ENCODE results near the gene GPR137C. TPM values are rescaled to one million over a fixed set of nuclear protein-coding genes. Genes with fewer than 3 reads are reported as not detected.

GPR137C gene
- total RNA-seq, 1 donor from 2014 or later, result 1.6 TPM

- H3K36me3 ChIP-seq (ENCODE audit: control insufficient read depth in 3 of 3, insufficient read depth in 3 of 3, low read length in 3 of 3), result no peaks in the 10 kb centered on the region
- H3K9me3 ChIP-seq (ENCODE audit: control insufficient read depth in 3 of 3, low read length in 3 of 3), result no peaks in the 10 kb centered on the region
- H3K27me3 ChIP-seq (ENCODE audit: control insufficient read depth in 3 of 3, insufficient read depth in 3 of 3, low read length in 3 of 3), result no peaks in the 10 kb centered on the region
- H3K9ac ChIP-seq (ENCODE audit: low read depth in 1 of 3, low read length in 3 of 3), result no peak overlapping the region
- no peaks in the 10 kb centered on the region for H3K4me1 ChIP-seq (ENCODE audit: control insufficient read depth in 3 of 3, insufficient read depth in 3 of 3, low read length in 3 of 3)
- no peak overlapping the region for H3K27ac ChIP-seq (ENCODE audit: low read depth, low read length)
- H3K4me3 ChIP-seq (ENCODE audit: low read length in 3 of 3), result no peak overlapping the region
Observed at GRCh38 chr14:52602131-52602530, 49.5 kb downstream of the GPR137C start.

- Histone ChIP-seq H3K36me3 (ENCODE audit: control insufficient read depth in 3 of 3, insufficient read depth in 3 of 3, low read length in 3 of 3) (no peaks in the 10 kb centered on the region), H3K27ac (ENCODE audit: low read depth, low read length) (no peak overlapping the region), H3K4me1 (ENCODE audit: control insufficient read depth in 3 of 3, insufficient read depth in 3 of 3, low read length in 3 of 3) (no peaks in the 10 kb centered on the region), H3K9ac (ENCODE audit: low read depth in 1 of 3, low read length in 3 of 3) (no peak overlapping the region), H3K27me3 (ENCODE audit: control insufficient read depth in 3 of 3, insufficient read depth in 3 of 3, low read length in 3 of 3) (no peaks in the 10 kb centered on the region), H3K4me3 (ENCODE audit: low read length in 3 of 3) (no peak overlapping the region), H3K9me3 (ENCODE audit: control insufficient read depth in 3 of 3, low read length in 3 of 3) (no peaks in the 10 kb centered on the region)
Observed at GRCh38 chr14:52607061-52607460, 54.4 kb downstream of the GPR137C start.

GRCh38 chr14:52609445-52610044 is 56.9 kb downstream of the GPR137C start:
- no peaks in the 10 kb centered on the region for H3K9me3 ChIP-seq (ENCODE audit: control insufficient read depth in 3 of 3, low read length in 3 of 3)
- H3K4me3 ChIP-seq (ENCODE audit: low read length in 3 of 3), result no peak overlapping the region
- no peak overlapping the region for H3K27ac ChIP-seq (ENCODE audit: low read depth, low read length)
- no peaks in the 10 kb centered on the region for H3K4me1 ChIP-seq (ENCODE audit: control insufficient read depth in 3 of 3, insufficient read depth in 3 of 3, low read length in 3 of 3)
- no peaks in the 10 kb centered on the region for H3K36me3 ChIP-seq (ENCODE audit: control insufficient read depth in 3 of 3, insufficient read depth in 3 of 3, low read length in 3 of 3)
- no peak overlapping the region for H3K9ac ChIP-seq (ENCODE audit: low read depth in 1 of 3, low read length in 3 of 3)
- no peaks in the 10 kb centered on the region for H3K27me3 ChIP-seq (ENCODE audit: control insufficient read depth in 3 of 3, insufficient read depth in 3 of 3, low read length in 3 of 3)

GRCh38 chr14:52610187-52610586 is 57.6 kb downstream of the GPR137C start:
- Histone ChIP-seq H3K9me3 (ENCODE audit: control insufficient read depth in 3 of 3, low read length in 3 of 3) (no peaks in the 10 kb centered on the region), H3K4me3 (ENCODE audit: low read length in 3 of 3) (no peak overlapping the region), H3K27ac (ENCODE audit: low read depth, low read length) (no peak overlapping the region), H3K27me3 (ENCODE audit: control insufficient read depth in 3 of 3, insufficient read depth in 3 of 3, low read length in 3 of 3) (no peaks in the 10 kb centered on the region), H3K4me1 (ENCODE audit: control insufficient read depth in 3 of 3, insufficient read depth in 3 of 3, low read length in 3 of 3) (no peaks in the 10 kb centered on the region), H3K36me3 (ENCODE audit: control insufficient read depth in 3 of 3, insufficient read depth in 3 of 3, low read length in 3 of 3) (no peaks in the 10 kb centered on the region), H3K9ac (ENCODE audit: low read depth in 1 of 3, low read length in 3 of 3) (no peak overlapping the region)

GRCh38 chr14:52618602-52619001 is 66.0 kb downstream of the GPR137C start:
- Histone ChIP-seq H3K4me3 (ENCODE audit: low read length in 3 of 3) (no peak overlapping the region), H3K4me1 (ENCODE audit: control insufficient read depth in 3 of 3, insufficient read depth in 3 of 3, low read length in 3 of 3) (no peaks in the 10 kb centered on the region), H3K9ac (ENCODE audit: low read depth in 1 of 3, low read length in 3 of 3) (no peak overlapping the region), H3K27ac (ENCODE audit: low read depth, low read length) (no peak overlapping the region), H3K9me3 (ENCODE audit: control insufficient read depth in 3 of 3, low read length in 3 of 3) (no peaks in the 10 kb centered on the region), H3K27me3 (ENCODE audit: control insufficient read depth in 3 of 3, insufficient read depth in 3 of 3, low read length in 3 of 3) (no peaks in the 10 kb centered on the region), H3K36me3 (ENCODE audit: control insufficient read depth in 3 of 3, insufficient read depth in 3 of 3, low read length in 3 of 3) (no peaks in the 10 kb centered on the region)

- Histone ChIP-seq H3K9me3 (ENCODE audit: control insufficient read depth in 3 of 3, low read length in 3 of 3) (no peaks in the 10 kb centered on the region), H3K27me3 (ENCODE audit: control insufficient read depth in 3 of 3, insufficient read depth in 3 of 3, low read length in 3 of 3) (no peaks in the 10 kb centered on the region), H3K27ac (ENCODE audit: low read depth, low read length) (no peak overlapping the region), H3K4me3 (ENCODE audit: low read length in 3 of 3) (no peak overlapping the region), H3K4me1 (ENCODE audit: control insufficient read depth in 3 of 3, insufficient read depth in 3 of 3, low read length in 3 of 3) (no peaks in the 10 kb centered on the region), H3K9ac (ENCODE audit: low read depth in 1 of 3, low read length in 3 of 3) (no peak overlapping the region), H3K36me3 (ENCODE audit: control insufficient read depth in 3 of 3, insufficient read depth in 3 of 3, low read length in 3 of 3) (no peaks in the 10 kb centered on the region)
Observed at GRCh38 chr14:52619687-52620086, 67.1 kb downstream of the GPR137C start.

GRCh38 chr14:52640137-52640536 is 87.5 kb downstream of the GPR137C start:
- no peaks in the 10 kb centered on the region for H3K27me3 ChIP-seq (ENCODE audit: control insufficient read depth in 3 of 3, insufficient read depth in 3 of 3, low read length in 3 of 3)
- no peak overlapping the region for H3K4me3 ChIP-seq (ENCODE audit: low read length in 3 of 3)
- no peak overlapping the region for H3K27ac ChIP-seq (ENCODE audit: low read depth, low read length)
- no peaks in the 10 kb centered on the region for H3K4me1 ChIP-seq (ENCODE audit: control insufficient read depth in 3 of 3, insufficient read depth in 3 of 3, low read length in 3 of 3)
- peaks cover 0 to 4% (median 0%) of the 10 kb centered on the region in 3 donors for H3K9me3 ChIP-seq (ENCODE audit: control insufficient read depth in 3 of 3, low read length in 3 of 3)
- H3K9ac ChIP-seq (ENCODE audit: low read depth in 1 of 3, low read length in 3 of 3), result no peak overlapping the region
- H3K36me3 ChIP-seq (ENCODE audit: control insufficient read depth in 3 of 3, insufficient read depth in 3 of 3, low read length in 3 of 3), result peaks cover 4 to 16% (median 10%) of the 10 kb centered on the region in 3 donors

GRCh38 chr14:52641745-52642144 is 89.1 kb downstream of the GPR137C start:
- Histone ChIP-seq H3K4me1 (ENCODE audit: control insufficient read depth in 3 of 3, insufficient read depth in 3 of 3, low read length in 3 of 3) (no peaks in the 10 kb centered on the region), H3K36me3 (ENCODE audit: control insufficient read depth in 3 of 3, insufficient read depth in 3 of 3, low read length in 3 of 3) (peaks cover 4 to 20% (median 17%) of the 10 kb centered on the region in 3 donors), H3K9ac (ENCODE audit: low read depth in 1 of 3, low read length in 3 of 3) (no peak overlapping the region), H3K27ac (ENCODE audit: low read depth, low read length) (no peak overlapping the region), H3K9me3 (ENCODE audit: control insufficient read depth in 3 of 3, low read length in 3 of 3) (peaks cover 0 to 4% (median 0%) of the 10 kb centered on the region in 3 donors), H3K4me3 (ENCODE audit: low read length in 3 of 3) (no peak overlapping the region), H3K27me3 (ENCODE audit: control insufficient read depth in 3 of 3, insufficient read depth in 3 of 3, low read length in 3 of 3) (no peaks in the 10 kb centered on the region)

- Histone ChIP-seq H3K9me3 (ENCODE audit: control insufficient read depth in 3 of 3, low read length in 3 of 3) (no peaks in the 10 kb centered on the region), H3K27me3 (ENCODE audit: control insufficient read depth in 3 of 3, insufficient read depth in 3 of 3, low read length in 3 of 3) (no peaks in the 10 kb centered on the region), H3K9ac (ENCODE audit: low read depth in 1 of 3, low read length in 3 of 3) (no peak overlapping the region), H3K4me1 (ENCODE audit: control insufficient read depth in 3 of 3, insufficient read depth in 3 of 3, low read length in 3 of 3) (no peaks in the 10 kb centered on the region), H3K4me3 (ENCODE audit: low read length in 3 of 3) (no peak overlapping the region), H3K27ac (ENCODE audit: low read depth, low read length) (no peak overlapping the region), H3K36me3 (ENCODE audit: control insufficient read depth in 3 of 3, insufficient read depth in 3 of 3, low read length in 3 of 3) (peaks cover 3 to 32% (median 13%) of the 10 kb centered on the region in 3 donors)
Observed at GRCh38 chr14:52649511-52649910, 96.9 kb downstream of the GPR137C start.

GRCh38 chr14:52650774-52651173 is 98.1 kb downstream of the GPR137C start:
- H3K27me3 ChIP-seq (ENCODE audit: control insufficient read depth in 3 of 3, insufficient read depth in 3 of 3, low read length in 3 of 3), result no peaks in the 10 kb centered on the region
- no peaks in the 10 kb centered on the region for H3K9me3 ChIP-seq (ENCODE audit: control insufficient read depth in 3 of 3, low read length in 3 of 3)
- no peak overlapping the region for H3K27ac ChIP-seq (ENCODE audit: low read depth, low read length)
- peaks cover 3 to 31% (median 10%) of the 10 kb centered on the region in 3 donors for H3K36me3 ChIP-seq (ENCODE audit: control insufficient read depth in 3 of 3, insufficient read depth in 3 of 3, low read length in 3 of 3)
- no peaks in the 10 kb centered on the region for H3K4me1 ChIP-seq (ENCODE audit: control insufficient read depth in 3 of 3, insufficient read depth in 3 of 3, low read length in 3 of 3)
- H3K4me3 ChIP-seq (ENCODE audit: low read length in 3 of 3), result no peak overlapping the region
- no peak overlapping the region for H3K9ac ChIP-seq (ENCODE audit: low read depth in 1 of 3, low read length in 3 of 3)
